Subcutaneous adipose tissue (tissue), 4 donors: ENCODE results near the gene PELO. TPM values are rescaled to one million over a fixed set of nuclear protein-coding genes. Genes with fewer than 3 reads are reported as not detected.

Source experiments
- CTCF ChIP-seq: fragments of 450-650 bp; IDR thresholded peaks from one replicate; pipeline ENCODE4 v1.5.1; 2016; ENCODE audit warnings: low read depth, mild to moderate bottlenecking, control low read depth, antibody characterized with exemption, moderate library complexity
- total RNA-seq, 4 donors: library from RNA; depleted of rRNA; stranded (reverse); fragments of >200 nt; gene quantifications; one replicate each; pipeline ENCODE4 v1.1.0, GENCODE V29; 2016

PELO gene
- total RNA-seq, 4 donors from 2014 or later = 8.8 to 23.9 (median 11.9) TPM

- no peak for TF ChIP-seq CTCF
Observed at GRCh38 chr5:52807723-52808122, 20.0 kb downstream of the PELO start.

- TF ChIP-seq CTCF = no peak
Observed at GRCh38 chr5:52808316-52808901, 20.7 kb downstream of the PELO start.

GRCh38 chr5:52809884-52810283 is 22.2 kb downstream of the PELO start:
- no peak for TF ChIP-seq CTCF

- no peak for TF ChIP-seq CTCF
Observed at GRCh38 chr5:52810426-52810825, 22.7 kb downstream of the PELO start.

GRCh38 chr5:52811067-52811749 is 23.5 kb downstream of the PELO start:
- TF ChIP-seq CTCF = no peak

GRCh38 chr5:52814352-52815148 is 26.8 kb downstream of the PELO start:
- TF ChIP-seq CTCF = no peak

- no peak for TF ChIP-seq CTCF
Observed at GRCh38 chr5:52817818-52818217, 30.1 kb downstream of the PELO start.
